ENCODE data around the gene SPHKAP.

SPHKAP gene

GRCh38 chr2:228135300-228135699 lies 46.2 kb downstream of the SPHKAP start:
- Histone ChIP-seq H3K36me3 (no peaks in the 10 kb centered on the region), H3K9me3 (no peaks in the 10 kb centered on the region), H3K4me1 (no peaks in the 10 kb centered on the region), H3K27me3 (no peaks in the 10 kb centered on the region), H3K4me3 (ENCODE audit: low read depth, low read length) (no peak overlapping the region)
- DNase-seq = no peak
- TF ChIP-seq CTCF (IDR thresholded peaks at IDR 0.05; ENCODE audit: low read depth, low read length) = no peak

GRCh38 chr2:228131833-228132232 lies 49.7 kb downstream of the SPHKAP start:
- DNase-seq = no peak
- H3K9me3 ChIP-seq = no peaks in the 10 kb centered on the region
- H3K36me3 ChIP-seq = no peaks in the 10 kb centered on the region
- TF ChIP-seq CTCF (IDR thresholded peaks at IDR 0.05; ENCODE audit: low read depth, low read length) = no peak
- H3K4me3 ChIP-seq (ENCODE audit: low read depth, low read length) = no peak overlapping the region
- H3K4me1 ChIP-seq = no peaks in the 10 kb centered on the region
- H3K27me3 ChIP-seq = no peaks in the 10 kb centered on the region

DNA sequence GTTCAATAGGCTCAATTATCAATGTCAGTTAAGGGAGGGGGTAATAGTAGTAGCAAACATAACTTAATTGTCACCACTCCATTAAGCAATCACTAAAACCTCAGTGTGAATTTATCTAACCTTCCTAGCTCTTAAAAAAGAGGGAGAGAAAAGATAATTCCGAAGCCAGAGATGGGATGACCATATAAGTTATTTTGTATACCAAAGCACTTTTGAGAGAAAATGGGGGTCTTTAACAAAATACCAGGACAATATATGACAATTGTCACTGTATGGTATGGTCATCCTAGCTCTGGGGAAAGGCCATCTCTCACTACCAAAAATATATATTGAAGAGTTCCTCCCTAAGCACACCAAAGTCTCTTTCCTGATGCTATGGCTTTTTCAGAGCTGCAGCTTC lies 55.1 kb downstream of the SPHKAP start:
- Histone ChIP-seq H3K4me3 (ENCODE audit: low read depth, low read length) (no peak overlapping the region), H3K9me3 (no peaks in the 10 kb centered on the region), H3K36me3 (no peaks in the 10 kb centered on the region), H3K27me3 (no peaks in the 10 kb centered on the region), H3K4me1 (no peaks in the 10 kb centered on the region)
- no peak for TF ChIP-seq CTCF (IDR thresholded peaks at IDR 0.05; ENCODE audit: low read depth, low read length)
- DNase-seq = no peak

DNA sequence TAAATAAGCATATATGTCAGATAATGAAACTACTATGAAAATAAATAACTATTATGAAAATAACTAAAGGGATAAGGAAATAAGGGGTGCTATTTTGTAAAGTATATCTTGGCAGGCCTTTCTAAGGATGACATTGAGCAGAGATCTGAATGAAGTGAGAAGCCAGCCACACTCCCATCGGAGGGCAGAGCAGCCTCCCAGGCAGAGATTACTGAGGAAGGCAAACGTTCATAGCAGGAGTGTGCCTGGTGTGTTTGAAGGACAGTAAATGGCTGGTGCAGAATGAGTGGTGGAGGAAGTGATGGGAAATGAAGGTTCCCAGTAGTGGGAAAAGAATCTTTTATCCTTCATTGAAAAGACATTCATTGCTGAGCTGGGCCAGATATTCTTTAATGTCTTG lies 62.5 kb downstream of the SPHKAP start:
- TF ChIP-seq CTCF (IDR thresholded peaks at IDR 0.05; ENCODE audit: low read depth, low read length) = no peak
- H3K27me3 ChIP-seq = no peaks in the 10 kb centered on the region
- H3K4me3 ChIP-seq (ENCODE audit: low read depth, low read length) = no peak overlapping the region
- H3K36me3 ChIP-seq = no peaks in the 10 kb centered on the region
- H3K9me3 ChIP-seq = no peaks in the 10 kb centered on the region
- H3K4me1 ChIP-seq = no peaks in the 10 kb centered on the region
- no peak for DNase-seq

DNA sequence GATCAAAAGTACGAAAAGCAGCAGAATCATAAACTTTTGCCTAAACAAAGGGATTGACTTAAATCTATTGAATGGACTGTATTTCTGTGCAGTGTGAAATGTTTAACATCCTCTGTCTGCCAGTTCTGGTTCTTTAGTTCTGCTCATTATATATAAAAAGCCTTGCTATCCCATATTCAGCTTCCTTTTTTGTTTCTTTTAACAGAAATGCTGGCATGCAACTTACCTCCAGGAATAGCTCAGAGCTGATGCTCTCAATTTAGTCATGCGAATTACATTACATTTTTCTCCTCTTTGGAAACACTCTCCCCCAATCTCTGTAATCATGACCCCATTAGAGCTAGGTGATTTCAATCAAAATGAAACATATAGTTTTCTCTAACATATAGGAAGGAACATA lies 73.6 kb downstream of the SPHKAP start:
- no peak for DNase-seq
- Histone ChIP-seq H3K4me1 (no peaks in the 10 kb centered on the region), H3K4me3 (ENCODE audit: low read depth, low read length) (no peak overlapping the region), H3K27me3 (no peaks in the 10 kb centered on the region), H3K9me3 (no peaks in the 10 kb centered on the region), H3K36me3 (no peaks in the 10 kb centered on the region)
- no peak for TF ChIP-seq CTCF (IDR thresholded peaks at IDR 0.05; ENCODE audit: low read depth, low read length)

DNA sequence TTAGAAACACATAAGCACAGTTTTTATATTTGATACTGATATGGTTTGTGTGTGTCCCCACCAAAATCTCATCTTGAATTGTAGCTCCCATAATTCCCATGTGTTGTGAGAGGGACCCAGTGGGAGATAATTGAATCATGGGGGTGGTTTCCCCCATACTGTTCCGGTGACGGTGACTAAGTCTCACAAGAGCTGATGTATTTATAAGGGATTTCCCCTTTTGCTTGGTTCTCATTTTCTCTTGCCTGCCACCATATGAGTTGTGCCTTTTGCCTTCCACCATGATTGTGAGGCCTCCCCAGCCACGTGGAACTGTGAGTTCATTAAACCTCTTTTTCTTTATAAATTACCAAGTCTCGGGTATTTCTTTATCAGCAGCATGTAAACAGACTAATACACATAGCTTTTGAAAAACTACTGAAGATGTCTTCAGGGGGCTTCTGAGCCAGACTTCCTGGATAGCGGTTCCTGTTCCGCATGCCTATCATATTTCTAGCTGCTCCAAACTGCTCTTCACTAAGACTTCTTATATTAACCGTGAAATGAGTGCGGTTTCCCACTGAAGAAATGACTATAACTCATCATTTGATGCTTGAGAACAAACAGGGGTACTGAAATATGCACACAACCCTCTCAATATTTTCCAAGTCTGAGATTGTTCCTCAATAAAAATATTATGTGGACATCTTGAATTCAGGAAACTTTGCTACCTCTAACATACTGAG lies 75.8 kb downstream of the SPHKAP start:
- no peak overlapping the region for H3K4me3 ChIP-seq (ENCODE audit: low read depth, low read length)
- H3K36me3 ChIP-seq = no peaks in the 10 kb centered on the region
- no peaks in the 10 kb centered on the region for H3K27me3 ChIP-seq
- H3K4me1 ChIP-seq = no peaks in the 10 kb centered on the region
- no peaks in the 10 kb centered on the region for H3K9me3 ChIP-seq
- no peak for DNase-seq
- no peak for TF ChIP-seq CTCF (IDR thresholded peaks at IDR 0.05; ENCODE audit: low read depth, low read length)

Data from BE2C (cell line).